HG03457 (cell line): ENCODE data around the gene EFCC1.
"Not testable (repeated sequence)": the region's sequence is repeated elsewhere in the genome, so short reads cannot be mapped to it uniquely, and the experiment has no call there.

Experiments
- ATAC-seq: cut with Tn5 transposase; IDR thresholded peaks from one replicate; pipeline ENCODE4 v1.9.1; 2021; ENCODE audit warnings: moderate number of reproducible peaks; ENCODE audit not compliant: unreplicated experiment

The EFCC1 gene

DNA sequence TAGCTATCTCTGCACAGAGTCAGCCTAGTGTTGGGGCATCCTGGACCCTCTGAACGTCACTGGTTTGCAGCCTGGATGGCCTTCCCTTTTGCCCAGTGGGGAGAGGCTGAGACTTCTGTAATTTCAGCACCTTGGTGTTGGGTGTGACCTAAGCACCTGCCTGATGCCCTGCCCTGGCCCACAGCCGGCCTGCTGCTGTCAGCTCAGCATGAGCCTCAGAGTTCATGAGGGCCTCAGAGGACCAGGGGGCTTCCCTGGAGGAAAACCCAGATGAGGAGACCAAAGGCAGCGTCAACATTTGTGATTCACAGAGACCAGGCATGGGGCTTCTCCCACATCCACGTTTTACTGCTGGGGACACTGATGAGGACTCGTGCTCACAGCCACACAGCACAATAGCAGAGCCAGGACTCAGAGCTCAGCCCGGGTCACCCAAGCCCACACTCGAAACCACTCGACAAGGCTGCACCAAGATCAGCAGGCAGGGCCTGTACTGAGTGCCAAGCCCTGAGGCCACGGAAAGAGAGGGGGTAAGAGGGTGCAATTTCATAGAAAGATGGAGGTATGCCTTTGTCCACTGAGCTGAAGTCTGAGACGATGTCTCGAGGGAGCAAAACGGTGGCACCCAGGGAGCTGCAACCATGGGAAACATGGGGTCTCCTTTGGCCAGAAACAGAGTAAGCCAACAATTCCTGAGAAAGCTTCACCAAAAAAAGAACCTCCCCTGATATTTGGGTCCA is 49.6 kb downstream of the EFCC1 start:
- no peak for ATAC-seq

DNA sequence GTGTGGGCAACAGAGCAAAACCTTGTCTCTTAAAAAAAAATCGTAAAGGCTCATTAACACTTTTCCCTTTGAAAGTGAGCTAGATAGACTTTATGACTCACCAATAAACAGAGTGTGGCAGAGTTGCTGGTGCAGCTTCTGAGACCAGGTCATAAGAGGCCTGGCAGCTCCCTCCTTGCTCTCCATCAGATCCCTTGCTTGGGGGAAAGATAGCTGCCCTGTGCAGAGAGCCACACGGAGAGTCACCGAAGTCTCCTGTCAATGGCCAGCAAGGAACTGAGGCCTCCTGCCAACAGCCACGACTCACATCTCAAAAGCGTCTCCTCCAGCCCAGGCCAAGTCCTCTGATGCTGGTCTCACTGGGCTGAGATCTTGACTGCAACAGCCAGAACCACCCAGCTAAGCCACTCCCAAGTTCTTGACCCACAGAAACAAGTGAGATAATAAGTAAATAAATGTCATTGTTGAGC is 50.8 kb downstream of the EFCC1 start:
- ATAC-seq, result no peak

DNA sequence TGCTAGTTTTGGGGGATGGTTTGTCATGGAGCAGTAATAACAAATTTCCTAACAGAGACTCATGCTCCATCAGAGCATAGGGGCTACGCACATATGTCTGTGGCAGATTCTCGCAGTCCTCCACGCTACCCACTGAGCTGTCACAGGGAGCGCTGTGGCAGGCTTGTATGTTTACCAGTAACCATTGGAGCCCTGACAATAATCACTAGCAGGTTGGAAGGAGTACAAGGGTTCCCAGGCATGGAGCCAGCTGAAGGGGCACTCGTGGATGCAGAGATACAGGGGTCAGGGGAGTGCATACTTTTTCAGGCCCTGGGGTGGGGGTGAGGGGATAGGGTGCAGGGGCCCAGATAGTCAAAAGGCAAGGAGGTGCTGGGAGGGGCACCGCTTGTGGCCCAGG is 51.6 kb downstream of the EFCC1 start:
- no peak for ATAC-seq

DNA sequence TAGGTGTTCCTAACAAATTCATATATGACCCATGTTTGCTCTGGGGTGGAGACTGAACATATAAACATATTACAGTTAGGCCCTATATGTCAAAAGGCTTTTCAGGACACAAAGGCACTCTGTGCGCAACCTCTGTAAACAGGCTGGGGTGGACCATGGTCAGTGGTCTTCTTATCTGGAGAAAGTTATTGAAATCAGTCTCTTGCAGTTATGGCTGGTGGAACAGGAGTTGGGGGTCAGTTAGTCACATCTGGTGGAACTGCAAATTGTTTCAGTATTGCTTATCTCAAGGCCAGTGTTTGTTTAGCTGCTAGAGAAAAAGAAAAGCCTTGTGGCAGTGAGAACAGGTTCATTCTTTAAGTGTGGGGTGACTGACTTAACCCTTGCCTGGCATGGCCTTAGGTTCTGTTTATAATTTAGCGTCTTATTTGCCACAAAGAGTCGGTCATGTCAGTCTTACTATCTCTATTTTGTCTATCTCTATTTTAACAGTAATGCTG is 53.6 kb downstream of the EFCC1 start:
- no peak for ATAC-seq

DNA sequence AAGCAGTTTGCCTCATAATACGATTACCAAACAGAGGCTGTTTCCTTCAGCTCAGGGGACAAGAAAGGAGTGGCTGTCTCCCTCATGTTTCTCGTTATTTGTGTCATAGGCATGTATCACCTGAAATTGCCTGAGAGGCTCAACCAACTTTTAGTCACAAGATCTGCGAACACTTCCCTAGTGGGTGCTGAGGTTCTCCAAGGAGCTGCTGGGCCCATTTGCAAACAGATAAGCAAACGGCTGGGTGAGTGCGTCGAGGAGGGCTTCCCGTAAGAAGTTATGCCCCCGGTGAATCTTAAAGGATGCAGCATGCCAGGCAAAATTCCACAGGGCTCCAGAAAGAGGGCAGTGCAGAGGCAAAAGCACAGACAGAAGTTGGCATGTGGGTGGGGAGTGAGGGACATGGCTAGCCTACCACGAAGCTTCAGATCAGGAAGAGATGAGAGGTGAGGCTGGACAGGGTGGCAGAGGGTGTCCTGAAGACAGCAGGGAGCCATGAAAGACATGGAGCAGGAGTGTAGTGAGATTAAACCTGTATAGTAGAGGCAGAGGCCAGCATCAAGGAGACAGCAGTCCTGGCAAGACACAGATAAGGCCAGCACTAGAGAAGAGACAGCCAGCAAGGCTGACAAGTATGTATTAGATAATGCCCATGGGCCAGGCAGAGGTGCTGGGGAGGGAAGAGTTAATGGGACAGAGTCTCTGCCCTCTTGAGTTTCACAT is 55.5 kb downstream of the EFCC1 start:
- ATAC-seq, result no peak

DNA sequence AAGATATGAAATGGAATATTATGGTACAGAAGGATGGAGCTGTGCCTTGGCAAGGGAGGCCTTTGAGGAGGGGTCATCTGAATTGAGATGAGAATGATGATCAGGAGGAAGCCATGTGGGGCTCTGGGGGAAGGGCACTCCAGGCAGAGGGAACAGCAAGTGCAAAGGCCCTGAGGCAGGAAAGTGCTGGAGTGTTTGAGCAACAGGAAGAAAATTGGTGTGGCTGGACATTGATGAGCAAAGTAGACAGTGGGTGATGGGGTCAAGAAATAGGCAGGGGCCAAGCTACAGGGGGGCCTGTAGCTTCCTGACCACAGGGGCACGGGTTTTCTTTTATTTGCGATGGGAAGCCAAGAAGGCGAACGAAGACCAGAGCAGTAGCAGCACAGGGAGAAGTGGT is 56.1 kb downstream of the EFCC1 start:
- ATAC-seq, result no peak

DNA sequence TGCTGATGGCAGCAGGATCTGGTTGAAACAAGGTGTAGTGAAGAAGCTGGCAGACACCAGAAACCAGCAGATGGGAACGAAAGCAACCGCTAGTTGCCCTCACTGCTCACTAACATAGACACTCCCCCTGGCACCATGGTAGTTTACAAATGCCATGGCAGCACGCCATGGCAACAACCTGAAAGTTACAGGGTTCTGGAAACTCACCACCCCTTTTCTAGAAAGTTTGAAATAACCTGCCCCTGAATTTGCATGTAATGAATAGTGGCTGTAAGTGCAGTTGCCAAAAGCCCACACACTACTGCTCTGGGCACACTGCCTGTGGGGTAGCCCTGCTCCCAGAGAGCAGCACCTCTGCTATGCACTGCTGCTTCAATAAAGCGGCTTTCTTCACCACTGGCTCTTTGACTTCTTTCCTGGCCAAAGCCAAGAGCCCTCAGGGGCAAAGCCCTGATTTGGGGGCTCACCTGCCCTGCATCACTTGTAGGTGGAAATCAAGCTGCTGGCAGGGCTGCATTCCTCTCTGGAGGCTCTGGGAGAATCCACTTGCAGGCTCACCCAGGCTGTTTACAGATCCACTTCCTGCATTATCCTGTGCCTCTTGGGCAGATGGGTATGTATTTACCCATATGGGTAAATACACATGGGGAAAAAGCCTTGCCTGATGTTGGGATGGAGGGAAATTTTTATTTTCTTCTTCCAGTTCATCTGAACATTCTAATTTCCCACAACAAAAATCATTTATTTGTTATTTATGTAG is 57.5 kb downstream of the EFCC1 start:
- peak; percentile 61 for ATAC-seq

DNA sequence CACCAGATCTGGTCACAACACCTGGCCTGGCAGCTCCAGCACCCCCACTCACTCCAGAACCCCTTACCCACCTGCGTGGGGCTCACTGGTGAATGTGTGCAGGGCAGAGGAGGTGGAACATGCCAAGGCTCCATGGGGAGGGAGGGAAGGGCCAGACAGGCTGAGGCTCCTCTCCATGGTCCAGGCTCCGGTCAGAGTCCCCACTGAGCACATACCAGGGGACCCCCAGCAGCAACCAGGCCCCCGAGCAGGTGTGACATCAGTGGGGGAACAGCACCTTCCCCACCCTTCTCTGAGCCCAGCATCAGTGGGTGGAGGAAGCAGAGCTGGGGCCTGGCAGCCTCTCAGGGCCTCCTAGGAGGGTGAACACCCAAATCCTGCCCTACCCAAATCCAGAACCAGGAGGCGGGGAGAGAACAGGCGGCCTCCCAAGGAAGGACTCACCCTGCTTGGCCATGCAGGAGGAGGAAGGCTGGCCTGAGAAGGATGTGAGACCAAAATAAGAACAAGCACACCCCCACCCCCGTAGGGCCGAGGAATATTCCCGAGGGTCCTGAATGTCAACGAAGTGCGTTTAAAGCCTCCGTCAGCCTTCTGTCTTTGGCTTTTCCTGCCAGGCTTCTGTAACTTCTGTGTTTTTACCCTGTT is 58.3 kb downstream of the EFCC1 start:
- ATAC-seq, result no peak

DNA sequence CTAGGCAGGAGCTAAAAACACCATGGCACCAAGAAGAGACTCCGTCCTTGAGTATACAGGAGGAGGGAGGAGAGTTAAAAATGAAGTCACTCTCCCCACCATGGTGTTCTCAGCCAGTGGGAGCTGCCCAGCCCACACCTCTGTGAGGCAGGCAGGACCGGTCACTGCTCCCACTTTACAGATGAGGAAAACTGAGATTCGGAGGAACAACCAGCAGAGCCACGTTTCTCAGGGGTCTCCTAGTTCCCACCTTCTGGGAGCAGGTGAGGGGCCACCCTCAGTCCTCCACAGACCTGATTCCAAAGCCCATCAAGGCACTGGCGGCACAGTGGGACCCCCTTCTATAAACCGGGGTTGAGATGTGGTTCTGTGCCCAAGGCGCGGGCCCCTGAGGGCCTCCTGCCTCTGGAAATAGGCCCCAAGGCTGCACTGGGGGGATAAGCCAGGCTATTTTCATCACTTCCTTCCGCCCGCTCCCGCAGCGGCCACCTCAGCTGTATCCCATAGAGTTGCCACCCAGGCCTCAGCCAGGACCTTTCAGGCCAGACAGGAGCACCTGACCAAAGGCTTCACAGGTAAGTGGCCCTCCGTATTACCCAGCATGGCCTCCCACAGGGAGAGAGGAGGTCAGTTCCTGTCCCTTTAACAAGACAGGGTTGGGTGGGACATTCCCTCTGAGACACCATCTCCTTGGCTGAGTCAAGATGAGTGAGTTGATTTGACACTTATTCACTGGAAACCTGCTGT is 59.3 kb downstream of the EFCC1 start, which contains the start of gene GP9:
GP9 (plus strand) TSS at position 504 of the 747 bp plus-strand sequence. CDS start 961 bp downstream, outside the sequence.
- ATAC-seq, result no peak

DNA sequence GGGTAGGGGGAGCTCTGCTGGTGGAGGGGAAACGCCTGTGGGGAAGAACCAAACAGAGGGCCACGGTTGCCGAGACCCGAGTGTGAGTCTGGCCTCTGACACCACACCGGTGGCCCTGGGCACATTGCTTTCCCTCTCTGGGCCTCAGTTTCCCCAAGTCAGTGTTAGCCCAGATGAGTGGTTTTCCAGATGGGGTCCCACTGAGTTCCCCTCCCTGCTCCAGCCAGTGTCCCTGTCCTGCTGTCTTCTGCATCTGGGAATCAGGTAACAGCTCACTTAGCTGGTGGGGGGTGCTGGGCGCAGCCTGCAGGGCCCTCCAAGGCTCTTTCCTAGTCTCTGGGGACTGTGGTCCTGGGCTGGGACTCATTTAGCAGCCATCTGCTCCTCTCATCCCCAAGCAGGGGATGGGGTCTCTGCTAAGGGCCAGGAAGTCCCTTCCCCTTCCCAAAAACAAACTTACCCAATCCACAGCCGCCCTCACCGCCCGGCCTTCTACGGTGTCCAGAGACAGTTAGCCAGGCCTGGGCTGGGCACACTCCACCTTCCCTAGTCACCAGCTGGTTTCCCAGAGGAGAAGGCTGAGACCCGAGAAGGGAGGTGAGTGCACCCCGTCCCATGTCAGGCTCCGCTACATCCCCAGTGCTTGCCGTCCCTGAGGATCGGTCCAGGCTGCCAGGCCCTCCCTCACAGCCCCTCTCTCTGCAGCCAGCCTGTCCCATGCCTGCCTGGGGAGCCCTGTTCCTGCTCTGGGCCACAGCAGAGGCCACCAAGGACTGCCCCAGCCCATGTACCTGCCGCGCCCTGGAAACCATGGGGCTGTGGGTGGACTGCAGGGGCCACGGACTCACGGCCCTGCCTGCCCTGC is 60.2 kb downstream of the EFCC1 start:
- no peak for ATAC-seq

DNA sequence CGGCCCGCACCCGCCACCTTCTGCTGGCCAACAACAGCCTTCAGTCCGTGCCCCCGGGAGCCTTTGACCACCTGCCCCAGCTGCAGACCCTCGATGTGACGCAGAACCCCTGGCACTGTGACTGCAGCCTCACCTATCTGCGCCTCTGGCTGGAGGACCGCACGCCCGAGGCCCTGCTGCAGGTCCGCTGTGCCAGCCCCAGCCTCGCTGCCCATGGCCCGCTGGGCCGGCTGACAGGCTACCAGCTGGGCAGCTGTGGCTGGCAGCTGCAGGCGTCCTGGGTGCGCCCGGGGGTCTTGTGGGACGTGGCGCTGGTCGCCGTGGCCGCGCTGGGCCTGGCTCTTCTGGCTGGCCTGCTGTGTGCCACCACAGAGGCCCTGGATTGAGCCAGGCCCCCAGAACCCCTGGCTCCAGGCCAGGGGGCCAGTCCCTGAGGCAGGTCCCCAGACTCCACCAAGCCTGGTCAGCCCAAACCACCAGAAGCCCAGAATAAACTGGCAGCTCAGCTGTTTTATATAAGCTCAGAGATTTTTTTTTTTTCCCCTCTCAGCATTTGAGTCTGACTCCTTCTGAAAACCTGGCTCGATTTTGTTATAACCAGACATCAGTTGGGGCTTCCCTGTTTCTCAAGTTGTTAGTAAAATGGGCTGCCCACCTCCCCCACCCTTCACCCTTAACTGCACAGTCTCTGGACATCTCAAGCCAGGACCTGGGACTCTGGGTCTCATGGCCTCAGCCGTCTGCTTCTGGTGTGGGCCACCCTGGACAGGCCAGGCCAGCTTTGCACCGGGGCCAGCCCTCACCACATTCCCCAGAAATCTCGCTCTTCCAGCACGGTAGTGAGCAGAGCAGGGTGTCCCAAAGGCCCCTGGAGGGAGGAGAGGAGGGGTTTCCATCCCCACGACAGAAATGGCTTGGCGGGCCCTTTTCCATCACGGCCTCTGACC is 61.1 kb downstream of the EFCC1 start:
- no peak for ATAC-seq

DNA sequence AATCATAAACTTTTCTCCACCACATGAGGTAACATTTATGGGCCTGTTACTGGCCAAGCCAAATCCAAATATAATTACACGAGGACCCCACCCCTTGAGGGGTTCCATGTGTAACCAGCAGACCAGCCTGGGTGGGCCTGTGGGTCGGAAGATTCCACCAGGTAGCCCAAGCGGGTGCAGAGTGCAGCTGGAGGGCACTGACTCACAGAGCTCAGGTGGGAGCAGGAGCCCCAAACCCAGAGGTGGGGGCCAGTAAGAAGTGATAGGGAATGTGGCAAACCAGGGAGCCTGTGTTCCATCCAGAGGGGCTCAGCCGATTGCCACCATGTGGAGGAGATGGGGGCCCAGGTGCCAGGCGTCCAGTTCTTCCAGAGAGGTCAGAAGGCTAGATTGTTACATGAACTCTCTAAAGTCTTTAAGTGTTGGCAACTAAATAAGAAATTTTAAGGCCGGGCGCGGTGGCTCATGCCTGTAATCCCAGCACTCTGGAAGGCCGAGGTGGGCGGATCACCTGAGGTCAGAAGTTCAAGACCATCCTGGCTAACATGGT is 62.1 kb downstream of the EFCC1 start:
- no peak for ATAC-seq

DNA sequence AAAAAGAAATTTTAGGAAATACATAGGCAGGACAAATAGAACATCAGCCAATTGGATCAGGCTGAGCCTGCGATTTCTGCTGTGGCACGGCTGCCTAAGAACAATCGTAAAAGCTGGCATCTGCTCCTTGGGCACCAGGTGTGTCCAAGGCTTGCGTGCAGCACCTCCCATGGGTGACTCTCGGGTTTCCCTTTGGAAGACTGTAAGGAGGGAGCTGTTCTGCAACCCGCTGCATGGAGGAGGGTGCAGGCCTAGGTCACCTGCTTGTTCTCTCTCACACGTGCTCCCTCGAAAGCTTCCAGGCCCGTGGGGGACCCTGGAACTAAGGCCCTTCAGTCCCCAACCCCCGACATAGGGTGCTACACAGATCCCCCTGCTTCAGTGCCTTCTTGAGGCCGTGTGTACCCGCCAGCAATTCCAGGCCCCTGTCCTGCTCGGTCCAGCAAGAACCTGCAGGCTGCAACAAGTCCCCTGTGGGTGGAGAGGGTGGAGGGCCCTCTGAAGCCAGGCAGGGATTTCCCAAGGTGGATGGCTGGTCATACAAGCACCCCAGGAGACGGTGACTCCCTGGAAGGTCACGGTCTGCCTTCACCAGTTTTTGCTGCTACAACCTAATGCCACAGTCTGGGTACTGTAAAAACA is 62.9 kb downstream of the EFCC1 start:
- ATAC-seq, result no peak

DNA sequence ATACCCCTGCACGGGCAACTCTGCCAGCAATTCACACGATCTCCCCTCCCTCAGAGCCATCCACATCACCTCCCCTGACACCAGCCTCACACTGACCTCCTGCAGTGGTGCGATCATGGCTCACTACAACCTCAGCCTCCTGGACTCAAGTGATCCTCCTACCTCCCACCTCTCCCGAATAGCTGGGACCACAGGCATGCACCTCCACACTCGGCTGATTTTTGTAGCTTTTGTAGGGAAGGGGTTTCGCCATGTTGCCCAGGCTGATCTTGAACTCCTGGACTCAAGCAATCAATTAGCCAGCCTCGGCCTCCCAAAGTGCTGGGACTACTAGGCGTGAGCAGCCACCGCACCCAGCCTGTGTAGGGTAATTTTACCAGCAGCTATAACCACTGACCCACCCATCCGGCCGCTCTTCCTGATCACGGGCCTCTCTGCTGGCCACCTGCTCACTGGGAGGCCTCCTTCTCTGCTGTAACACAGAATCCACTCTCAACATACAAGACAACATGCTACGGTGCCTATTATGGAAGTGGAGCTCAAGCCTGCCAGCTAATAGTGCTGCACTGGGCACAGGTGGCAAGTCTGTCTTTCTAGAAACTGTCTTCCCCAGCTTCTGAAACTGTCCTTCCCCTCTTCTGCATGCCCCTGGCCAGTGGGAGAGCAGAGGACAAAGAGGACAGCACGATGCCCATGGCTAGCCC is 64.1 kb downstream of the EFCC1 start:
- no peak for ATAC-seq

DNA sequence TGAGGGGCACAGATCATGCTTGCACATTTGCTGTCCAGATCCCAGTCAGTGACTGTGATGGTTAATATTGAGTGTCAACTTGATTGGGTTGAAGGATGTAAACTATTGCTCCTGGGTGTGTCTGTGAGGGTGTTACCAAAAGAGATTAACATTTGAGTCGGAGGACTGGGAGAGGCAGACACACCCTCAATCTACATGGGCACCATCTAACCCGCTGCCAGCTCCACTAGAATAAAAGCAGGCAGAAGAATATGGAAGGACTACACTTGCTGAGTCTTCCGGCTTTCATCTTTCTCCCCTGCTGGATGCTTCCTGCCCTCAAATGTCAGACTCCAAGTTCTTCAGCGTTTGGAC is 64.6 kb downstream of the EFCC1 start:
- no peak for ATAC-seq

DNA sequence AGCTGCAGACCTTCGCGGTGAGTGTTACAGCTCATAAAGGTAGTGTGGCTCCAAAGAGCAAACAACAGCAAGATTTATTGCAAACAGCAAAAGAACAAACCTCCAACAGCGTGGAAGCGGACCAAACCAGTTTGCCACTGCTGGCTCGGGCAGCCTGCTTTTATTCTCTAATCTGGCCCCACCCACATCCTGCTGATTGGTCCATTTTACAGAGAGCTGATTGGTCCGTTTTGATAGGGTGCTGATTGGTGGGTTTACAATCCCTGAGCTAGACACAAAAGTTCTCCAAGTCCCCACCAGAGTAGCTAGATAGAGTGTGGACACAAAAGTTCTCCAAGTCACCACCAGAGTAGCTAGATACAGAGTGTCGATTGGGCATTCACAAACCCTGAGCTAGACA is 66.6 kb downstream of the EFCC1 start:
- ATAC-seq, result not testable (repeated sequence)
